Endothelial cell of umbilical vein (primary cell): ENCODE results near the gene CCDC69. TPM values are rescaled to one million over a fixed set of nuclear protein-coding genes. Genes with fewer than 3 reads are reported as not detected.

ENCODE experiments used
- BruUV-seq: library from RNA; stranded (reverse); fragments of 400-500 nt; replicated peaks from 2 replicates; lab custom pipeline; 2021; lab: Mats Ljungman, UMichigan
- CTCF ChIA-PET: fragments of 300-600, 350-600 bp; sonication (Branson Sonifier 250); formaldehyde crosslinking; loops from one replicate; lab custom pipeline; 2021; ENCODE audit warnings: antibody characterized with exemption, inconsistent platforms; lab: Charles Lee
- POLR2A ChIA-PET: fragments of 300-600, 350-600 bp; sonication (Branson Sonifier 250); formaldehyde crosslinking; loops from one replicate; lab custom pipeline; 2021; ENCODE audit warnings: antibody characterized with exemption, inconsistent platforms; lab: Charles Lee
- DNase-seq: peaks from one replicate; pipeline ENCODE4 v3.0.0-alpha.2; 2011; ENCODE audit warnings: low read depth, low spot score
- FAIRE-seq: peaks from 2 replicates; lab custom pipeline; 2011; peaks lifted over from hg19 to GRCh38; lab: Jason Lieb, UNC
- H2AFZ ChIP-seq: 2 replicates; pipeline ENCODE4 v1.6.0; 2012; ENCODE audit warnings: low read depth, low read length, control low read depth, inconsistent platforms
- H3K27ac ChIP-seq: 2 replicates; pipeline ENCODE4 v1.5.1; 2011; ENCODE audit warnings: low read depth, mild to moderate bottlenecking, control low read depth, low read length, moderate library complexity; ENCODE audit not compliant: insufficient read depth
- H3K27me3 ChIP-seq, 2 experiments: 2 replicates each; pipeline versions ENCODE4 v1.6.0 to v1.6.1; 2011; ENCODE audit warnings: low read length in 2 of 2, mixed read lengths in 1 of 2; ENCODE audit not compliant: control insufficient read depth in 2 of 2, insufficient read depth in 2 of 2
- H3K36me3 ChIP-seq, 2 experiments: 2 replicates in 1 of 2; 3 replicates in 1 of 2; pipeline ENCODE4 v1.5.1; 2011; ENCODE audit warnings: low read length in 2 of 2, mild to moderate bottlenecking in 1 of 2, moderate library complexity in 1 of 2; ENCODE audit not compliant: control insufficient read depth in 2 of 2, insufficient read depth in 2 of 2; ENCODE audit errors: extremely low read depth in 1 of 2
- H3K4me1 ChIP-seq: 3 replicates; pipeline ENCODE4 v1.5.1; 2011; ENCODE audit warnings: mild to moderate bottlenecking, low read length; ENCODE audit not compliant: control insufficient read depth, insufficient read depth; ENCODE audit errors: extremely low read depth
- H3K4me2 ChIP-seq: 2 replicates; pipeline ENCODE4 v1.6.1; 2011; ENCODE audit warnings: low read length, control low read depth, mixed read lengths; ENCODE audit not compliant: insufficient read depth
- H3K4me3 ChIP-seq, 3 experiments: fragments of 200-600 bp in 1 of 3; sonication (generic), shearing (Covaris generic) in 1 of 3; replicated peaks in 1 of 3; 2 replicates each; pipeline ENCODE4 v1.5.1; 2011 to 2016; ENCODE audit warnings: control low read depth in 3 of 3, low read length in 3 of 3, mild to moderate bottlenecking in 2 of 3, inconsistent platforms in 1 of 3, low read depth in 1 of 3, moderate library complexity in 1 of 3; ENCODE audit not compliant: insufficient read depth in 1 of 3
- H3K79me2 ChIP-seq: 2 replicates; pipeline ENCODE4 v1.6.0; 2012; ENCODE audit warnings: low read length, inconsistent platforms; ENCODE audit not compliant: control insufficient read depth, insufficient read depth
- H3K9ac ChIP-seq: replicated peaks from 2 replicates; pipeline ENCODE3; 2011; ENCODE audit warnings: low read length, control low read depth; ENCODE audit not compliant: insufficient read depth; ENCODE audit errors: extremely low read depth
- H3K9me1 ChIP-seq: replicated peaks from 3 replicates; pipeline ENCODE4 v1.6.0; 2011; ENCODE audit warnings: mild to moderate bottlenecking, low read length; ENCODE audit not compliant: control insufficient read depth, insufficient read depth; ENCODE audit errors: extremely low read depth
- H3K9me3 ChIP-seq: replicated peaks from 2 replicates; pipeline ENCODE4 v1.5.1; 2012; ENCODE audit warnings: low read length, inconsistent platforms; ENCODE audit not compliant: control insufficient read depth, insufficient read depth
- H4K20me1 ChIP-seq: replicated peaks from 2 replicates; pipeline ENCODE3; 2011; ENCODE audit warnings: mild to moderate bottlenecking, low read length; ENCODE audit not compliant: control insufficient read depth, insufficient read depth; ENCODE audit errors: extremely low read depth
- EZH2 ChIP-seq: IDR thresholded peaks from 2 replicates; pipeline ENCODE4 v1.6.1; 2012; ENCODE audit warnings: borderline replicate concordance, low read depth, mild to moderate bottlenecking, moderate library complexity, low read length, inconsistent platforms; ENCODE audit not compliant: severe bottlenecking
- FOS ChIP-seq: IDR thresholded peaks from 2 replicates; pipeline ENCODE4 v1.6.1; 2011; ENCODE audit warnings: mild to moderate bottlenecking, low read length, moderate library complexity, borderline replicate concordance; ENCODE audit not compliant: insufficient read depth
- GATA2 ChIP-seq: IDR thresholded peaks from 2 replicates; pipeline ENCODE4 v1.7.0; 2011; ENCODE audit warnings: low read depth, mild to moderate bottlenecking, moderate library complexity, mixed read lengths, low read length; ENCODE audit not compliant: insufficient read length, insufficient read depth
- JUN ChIP-seq: IDR thresholded peaks from 2 replicates; pipeline ENCODE4 v1.6.1; 2011; ENCODE audit warnings: borderline replicate concordance, low read depth; ENCODE audit not compliant: insufficient read length, insufficient read depth
- MYC ChIP-seq: IDR thresholded peaks from one replicate; pipeline ENCODE4 v1.6.1; 2011; ENCODE audit warnings: mild to moderate bottlenecking, low read depth, low read length
- POLR2A ChIP-seq: IDR thresholded peaks from 2 replicates; pipeline ENCODE4 v1.6.1; 2012; ENCODE audit warnings: low read depth, mild to moderate bottlenecking, control low read depth, low read length
- POLR2AphosphoS5 ChIP-seq: IDR thresholded peaks from 2 replicates; pipeline ENCODE4 v1.6.1; 2012; ENCODE audit warnings: low read depth, mild to moderate bottlenecking, control low read depth, low read length, moderate library complexity; ENCODE audit not compliant: insufficient read depth
- dilution Hi-C: fragments of 300-500 bp; cut with MboI; formaldehyde crosslinking; loops from one replicate; pipeline ENCODE4 v1.15.0; 2019; ENCODE audit warnings: low sequenced_read_pairs; ENCODE audit not compliant: extremely low pct_ligation_motif_present
- intact Hi-C: fragments of 100-400 bp; cut with micrococcal nuclease; formaldehyde crosslinking; loops from one replicate; pipeline ENCODE4 v1.10.0; 2022
- polyA plus RNA-seq, 4 experiments: library from polyadenylated mRNA; depleted of rRNA in 3 of 4; stranded (reverse) in 3 of 4; unstranded in 1 of 4; fragments of >200 nt; gene quantifications; 2 replicates each; pipeline versions ENCODE4 v1.2.1 to v1.2.3, GENCODE V29; 2011 to 2012; ENCODE audit warnings: missing spikeins in 1 of 4
- total RNA-seq: library from RNA; stranded (reverse); gene quantifications from 2 replicates; pipeline ENCODE4 v1.2.3, GENCODE V29; 2021
- TF ChIP-seq, protein P1 (sequence below): IDR thresholded peaks from 2 replicates; pipeline ENCODE4 v1.6.1; 2011; ENCODE audit not compliant: insufficient read depth, insufficient read length
- TF ChIP-seq, protein P2 (sequence below), 2 donors: IDR thresholded peaks; 1 replicate in 1 of 2; 2 replicates in 1 of 2; pipeline ENCODE4 v1.5.1; 2011; ENCODE audit warnings: low read length in 2 of 2, mild to moderate bottlenecking in 2 of 2, moderate library complexity in 2 of 2, control low read depth in 1 of 2, inconsistent platforms in 1 of 2, low read depth in 1 of 2; ENCODE audit not compliant: insufficient read depth in 1 of 2; ENCODE audit errors: extremely low read depth in 1 of 2

Gene CCDC69
- total and polyA plus RNA-seq, 2 donors (not counting 3 experiments of a cell fraction or from before 2014, with no cell fraction given), result 4.1 to 4.5 TPM

DNA sequence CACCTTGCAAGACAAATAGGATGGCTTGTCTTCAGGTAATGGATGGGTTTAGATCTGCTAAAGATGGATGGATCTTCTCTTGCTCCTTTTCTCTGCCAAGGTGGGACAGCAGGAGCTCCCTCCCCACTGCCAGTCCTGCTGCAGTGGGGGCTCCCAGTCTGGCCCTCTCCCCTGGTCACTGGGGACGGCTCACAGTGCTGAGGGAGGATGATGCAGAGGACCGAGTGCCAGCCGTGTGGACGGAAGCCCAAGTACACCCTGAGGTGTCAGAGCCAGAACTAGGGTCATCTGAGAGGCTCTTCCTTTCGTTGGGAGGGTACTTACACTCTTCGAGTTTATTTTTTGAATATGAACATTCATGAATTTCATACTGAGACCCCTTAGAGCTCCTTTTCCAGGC is 5.7 kb downstream of the CCDC69 start:
- H4K20me1 ChIP-seq, result no peaks in the 10 kb centered on the region
- H3K36me3 ChIP-seq, result no peaks in the 10 kb centered on the region
- H3K4me1 ChIP-seq, result peaks cover 9% of the 10 kb centered on the region
- H3K27ac ChIP-seq, result no peak overlapping the region
- H3K9me3 ChIP-seq, result no peaks in the 10 kb centered on the region
- H2AFZ ChIP-seq, result no peak overlapping the region
- ChIA-PET POLR2A (no interaction called here), CTCF (no interaction called here)
- H3K79me2 ChIP-seq, result no peaks in the 10 kb centered on the region
- BruUV-seq, result no TSS peak
- no peaks in the 10 kb centered on the region for H3K27me3 ChIP-seq
- dilution Hi-C loops, result no loop called here
- FAIRE-seq (no peak), DNase-seq (no peak)
- no peak overlapping the region for H3K9ac ChIP-seq
- intact Hi-C loops, result no loop called here
- H3K9me1 ChIP-seq, result no peaks in the 10 kb centered on the region
- H3K4me3 ChIP-seq, result no peak overlapping the region
- no peak overlapping the region for H3K4me2 ChIP-seq
- no peak for TF ChIP-seq FOS
- TF ChIP-seq GATA2, result no peak
- TF ChIP-seq MYC, result no peak
- TF ChIP-seq, protein P1, sequence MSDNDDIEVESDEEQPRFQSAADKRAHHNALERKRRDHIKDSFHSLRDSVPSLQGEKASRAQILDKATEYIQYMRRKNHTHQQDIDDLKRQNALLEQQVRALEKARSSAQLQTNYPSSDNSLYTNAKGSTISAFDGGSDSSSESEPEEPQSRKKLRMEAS, result no peak
- TF ChIP-seq POLR2AphosphoS5, result no peak
- no peak for TF ChIP-seq EZH2
- TF ChIP-seq JUN, result no peak
- TF ChIP-seq, protein P2, sequence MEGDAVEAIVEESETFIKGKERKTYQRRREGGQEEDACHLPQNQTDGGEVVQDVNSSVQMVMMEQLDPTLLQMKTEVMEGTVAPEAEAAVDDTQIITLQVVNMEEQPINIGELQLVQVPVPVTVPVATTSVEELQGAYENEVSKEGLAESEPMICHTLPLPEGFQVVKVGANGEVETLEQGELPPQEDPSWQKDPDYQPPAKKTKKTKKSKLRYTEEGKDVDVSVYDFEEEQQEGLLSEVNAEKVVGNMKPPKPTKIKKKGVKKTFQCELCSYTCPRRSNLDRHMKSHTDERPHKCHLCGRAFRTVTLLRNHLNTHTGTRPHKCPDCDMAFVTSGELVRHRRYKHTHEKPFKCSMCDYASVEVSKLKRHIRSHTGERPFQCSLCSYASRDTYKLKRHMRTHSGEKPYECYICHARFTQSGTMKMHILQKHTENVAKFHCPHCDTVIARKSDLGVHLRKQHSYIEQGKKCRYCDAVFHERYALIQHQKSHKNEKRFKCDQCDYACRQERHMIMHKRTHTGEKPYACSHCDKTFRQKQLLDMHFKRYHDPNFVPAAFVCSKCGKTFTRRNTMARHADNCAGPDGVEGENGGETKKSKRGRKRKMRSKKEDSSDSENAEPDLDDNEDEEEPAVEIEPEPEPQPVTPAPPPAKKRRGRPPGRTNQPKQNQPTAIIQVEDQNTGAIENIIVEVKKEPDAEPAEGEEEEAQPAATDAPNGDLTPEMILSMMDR (IDR thresholded peaks at IDR 0.05; ENCODE audit: extremely low read depth in 1 of 2, insufficient read depth in 1 of 2, low read depth in 1 of 2, low read length in 2 of 2), result no peak
- TF ChIP-seq POLR2A, result no peak
